ENCODE data around the gene OR52N1. TPM values are rescaled to one million over a fixed set of nuclear protein-coding genes. Genes with fewer than 3 reads are reported as not detected.
A peak's percentile ranks its signal among the peaks of the same experiment; 100 is the strongest.

The OR52N1 gene
- total and polyA plus RNA-seq, 2 of the 8 experiments (the other 6 are each of a cell fraction or from before 2014, with no cell fraction given) = 0.09 TPM; not detected in 1

DNA sequence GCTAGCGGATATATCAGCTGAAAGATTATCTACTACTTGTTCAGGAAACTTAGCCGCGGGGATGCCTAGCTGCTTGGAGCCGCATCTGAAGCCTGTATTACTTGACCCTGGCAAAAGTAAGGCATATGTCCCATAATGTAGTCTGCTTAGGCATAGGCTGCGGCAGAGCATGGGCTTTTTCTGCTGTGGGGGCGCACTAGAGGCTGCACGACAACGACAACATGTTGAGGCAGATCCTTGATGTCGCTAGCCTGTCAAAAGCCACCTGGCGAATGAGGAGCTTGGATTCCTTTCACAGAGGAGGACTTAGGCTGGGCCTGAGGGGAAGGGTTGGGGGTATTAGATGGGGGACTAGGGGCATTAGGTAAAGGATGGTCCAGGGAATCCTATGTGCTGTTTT is 16.5 kb upstream of the OR52N1 start (continued):
- TF ChIP-seq, protein P1, sequence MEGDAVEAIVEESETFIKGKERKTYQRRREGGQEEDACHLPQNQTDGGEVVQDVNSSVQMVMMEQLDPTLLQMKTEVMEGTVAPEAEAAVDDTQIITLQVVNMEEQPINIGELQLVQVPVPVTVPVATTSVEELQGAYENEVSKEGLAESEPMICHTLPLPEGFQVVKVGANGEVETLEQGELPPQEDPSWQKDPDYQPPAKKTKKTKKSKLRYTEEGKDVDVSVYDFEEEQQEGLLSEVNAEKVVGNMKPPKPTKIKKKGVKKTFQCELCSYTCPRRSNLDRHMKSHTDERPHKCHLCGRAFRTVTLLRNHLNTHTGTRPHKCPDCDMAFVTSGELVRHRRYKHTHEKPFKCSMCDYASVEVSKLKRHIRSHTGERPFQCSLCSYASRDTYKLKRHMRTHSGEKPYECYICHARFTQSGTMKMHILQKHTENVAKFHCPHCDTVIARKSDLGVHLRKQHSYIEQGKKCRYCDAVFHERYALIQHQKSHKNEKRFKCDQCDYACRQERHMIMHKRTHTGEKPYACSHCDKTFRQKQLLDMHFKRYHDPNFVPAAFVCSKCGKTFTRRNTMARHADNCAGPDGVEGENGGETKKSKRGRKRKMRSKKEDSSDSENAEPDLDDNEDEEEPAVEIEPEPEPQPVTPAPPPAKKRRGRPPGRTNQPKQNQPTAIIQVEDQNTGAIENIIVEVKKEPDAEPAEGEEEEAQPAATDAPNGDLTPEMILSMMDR (IDR thresholded peaks at IDR 0.05; ENCODE audit: control extremely low read depth in 1 of 3, insufficient read depth in 1 of 3, low read depth in 1 of 3, low read length in 3 of 3) = peak in 2 of 3 experiments; percentile 41 to 43; a peak in 2 of 4 replicates
- TF ChIP-seq POU5F1 (IDR thresholded peaks at IDR 0.05; ENCODE audit: low read depth, low read length) (no peak), JUN (IDR thresholded peaks at IDR 0.05; ENCODE audit: low read depth, low read length) (no peak)
